ENCODE results near the gene E2F4. TPM values are rescaled to one million over a fixed set of nuclear protein-coding genes. Genes with fewer than 3 reads are reported as not detected.

E2F4 gene
- total and polyA plus RNA-seq, 2 of the 13 experiments (the other 11 are each of a cell fraction or from before 2014, with no cell fraction given) = 84.8 to 91.2 TPM

- peak; percentile 45 for TF ChIP-seq ASH2L (IDR thresholded peaks at IDR 0.05; ENCODE audit: insufficient read length, low read depth, low read length)
- peak; percentile 81 for TF ChIP-seq ZFY (CRISPR knock-in tag; IDR thresholded peaks at IDR 0.05)
- peak; percentile 65; the same call in 1 of the 2 replicates for TF ChIP-seq KLF13 (CRISPR knock-in tag; IDR thresholded peaks at IDR 0.05)
- TF ChIP-seq ZNF224 (CRISPR knock-in tag; IDR thresholded peaks at IDR 0.05) = peak; percentile 94; the same call in 1 of the 2 replicates
- TF ChIP-seq HNRNPK (IDR thresholded peaks at IDR 0.05; ENCODE audit: low read depth, low read length, poor library complexity, severe bottlenecking) = peak; percentile 89
- peak; percentile 91 for TF ChIP-seq ZNF407 (CRISPR knock-in tag; IDR thresholded peaks at IDR 0.05; ENCODE audit: not compliant biosample characterization)
- TF ChIP-seq ZMAT5 (CRISPR knock-in tag; IDR thresholded peaks at IDR 0.05; ENCODE audit: borderline replicate concordance, low read depth) = no peak
- peak; percentile 48; the same call in 1 of the 2 replicates for TF ChIP-seq NR2C2 (CRISPR knock-in tag; IDR thresholded peaks at IDR 0.05; ENCODE audit: borderline replicate concordance)
- TF ChIP-seq MAX (IDR thresholded peaks at IDR 0.05) = peak; percentile 97
- peak; percentile 93; the same call in 1 of the 2 replicates for TF ChIP-seq TFDP1 (CRISPR knock-in tag; IDR thresholded peaks at IDR 0.05; ENCODE audit: borderline replicate concordance)
- no peak for TF ChIP-seq DR1 (CRISPR knock-in tag; IDR thresholded peaks at IDR 0.05)
- TF ChIP-seq ZNF496 (CRISPR knock-in tag; IDR thresholded peaks at IDR 0.05; ENCODE audit: insufficient replicate concordance) = no peak
- TF ChIP-seq SALL2 (CRISPR knock-in tag; IDR thresholded peaks at IDR 0.05) = no peak
- peak; percentile 84; the same call in 1 of the 2 replicates for TF ChIP-seq ZNF337 (CRISPR knock-in tag; IDR thresholded peaks at IDR 0.05; ENCODE audit: borderline replicate concordance, low read depth)
- no peak for TF ChIP-seq ZNF207 (IDR thresholded peaks at IDR 0.05; ENCODE audit: borderline replicate concordance)
- peak; percentile 96 for TF ChIP-seq SNAPC2 (CRISPR knock-in tag; IDR thresholded peaks at IDR 0.05)
- TF ChIP-seq TGIF2 (CRISPR knock-in tag; IDR thresholded peaks at IDR 0.05) = peak; percentile 90
- peak; percentile 82 for TF ChIP-seq SKI (IDR thresholded peaks at IDR 0.05; ENCODE audit: partially characterized antibody)
- TF ChIP-seq EZH2 (conservative IDR thresholded peaks at IDR 0.05; ENCODE audit: low read depth, low read length) = no peak
Observed at GRCh38 chr16:67173808-67174705, 17.9 kb upstream of the E2F4 start (continued).
